GM21390 (cell line): ENCODE data around the gene SETD7.
"Not testable (repeated sequence)": the region's sequence is repeated elsewhere in the genome, so short reads cannot be mapped to it uniquely, and the experiment has no call there.

Experiments
- ATAC-seq: cut with Tn5 transposase; IDR thresholded peaks from one replicate; pipeline ENCODE4 v1.9.1; 2021; ENCODE audit not compliant: unreplicated experiment

SETD7 gene

GRCh38 chr4:139470295-139470694 is 85.7 kb downstream of the SETD7 start:
- ATAC-seq, result no peak

- ATAC-seq, result no peak
These were observed 86.2 kb downstream of the SETD7 start for GRCh38 chr4:139469869-139470268.

GRCh38 chr4:139469216-139469615 is 86.8 kb downstream of the SETD7 start:
- ATAC-seq, result no peak

- ATAC-seq, result not testable (repeated sequence)
These were observed 87.3 kb downstream of the SETD7 start for GRCh38 chr4:139468756-139469155.

- ATAC-seq, result no peak
These were observed 90.1 kb downstream of the SETD7 start for GRCh38 chr4:139465922-139466321.

GRCh38 chr4:139464512-139464911 is 91.5 kb downstream of the SETD7 start:
- not testable (repeated sequence) for ATAC-seq

GRCh38 chr4:139461022-139461628 is 94.9 kb downstream of the SETD7 start:
- ATAC-seq, result no peak

GRCh38 chr4:139460565-139460964 is 95.5 kb downstream of the SETD7 start:
- no peak for ATAC-seq

- no peak for ATAC-seq
These were observed 97.0 kb downstream of the SETD7 start for GRCh38 chr4:139458999-139459398.

GRCh38 chr4:139458543-139458942 is 97.5 kb downstream of the SETD7 start:
- ATAC-seq, result no peak

- no peak for ATAC-seq
These were observed 98.7 kb downstream of the SETD7 start for GRCh38 chr4:139457318-139457717.

- no peak for ATAC-seq
These were observed 100.9 kb downstream of the SETD7 start for GRCh38 chr4:139455126-139455538.

- ATAC-seq, result peak; percentile 1
These were observed 101.6 kb downstream of the SETD7 start, which contains the start of gene RAB33B for GRCh38 chr4:139454111-139455045. TSS of gene RAB33B (plus strand) at chr4:139454121. CDS start at chr4:139454196, 75 bp downstream.

- peak; percentile 87 for ATAC-seq
These were observed 102.5 kb downstream of the SETD7 start for GRCh38 chr4:139453371-139454110.

- peak; percentile 44 for ATAC-seq
These were observed 103.0 kb downstream of the SETD7 start for GRCh38 chr4:139453041-139453370.

GRCh38 chr4:139451997-139452396 is 104.0 kb downstream of the SETD7 start:
- no peak for ATAC-seq

- no peak for ATAC-seq
These were observed 105.4 kb downstream of the SETD7 start for GRCh38 chr4:139450586-139450985.

- ATAC-seq, result not testable (repeated sequence)
These were observed 108.9 kb downstream of the SETD7 start for GRCh38 chr4:139447078-139447477.
